Keratinocyte (primary cell): ENCODE measurements around the gene TLCD3B. TPM values are rescaled to one million over a fixed set of nuclear protein-coding genes. Genes with fewer than 3 reads are reported as not detected.

ENCODE experiments used
- DNase-seq: peaks from one replicate; pipeline ENCODE4 v3.0.0-alpha.2; 2011; ENCODE audit warnings: low read depth, missing footprints, low spot score
- FAIRE-seq: peaks from 2 replicates; lab custom pipeline; 2011; peaks lifted over from hg19 to GRCh38; lab: Jason Lieb, UNC
- H2AFZ ChIP-seq: 2 replicates; pipeline ENCODE4 v1.6.0; 2012; ENCODE audit warnings: low read length, control low read depth, inconsistent platforms; ENCODE audit not compliant: control insufficient read depth
- H3K27ac ChIP-seq: 2 replicates; pipeline ENCODE4 v1.5.1; 2011; ENCODE audit warnings: low read length; ENCODE audit not compliant: control insufficient read depth, insufficient read depth
- H3K27me3 ChIP-seq: 3 replicates; pipeline ENCODE4 v1.6.0; 2011; ENCODE audit warnings: low read length; ENCODE audit not compliant: control insufficient read depth, insufficient read depth; ENCODE audit errors: extremely low read depth
- H3K36me3 ChIP-seq, 2 experiments: 2 replicates in 1 of 2; 3 replicates in 1 of 2; pipeline ENCODE4 v1.5.1; 2011; ENCODE audit warnings: low read length in 2 of 2, mild to moderate bottlenecking in 1 of 2; ENCODE audit not compliant: control insufficient read depth in 2 of 2, insufficient read depth in 2 of 2; ENCODE audit errors: extremely low read depth in 1 of 2
- H3K4me1 ChIP-seq: 3 replicates; pipeline ENCODE4 v1.5.1; 2011; ENCODE audit warnings: low read length; ENCODE audit not compliant: control insufficient read depth, insufficient read depth; ENCODE audit errors: extremely low read depth
- H3K4me2 ChIP-seq: 3 replicates; pipeline ENCODE4 v1.6.0; 2011; ENCODE audit warnings: low read depth, low read length; ENCODE audit not compliant: control insufficient read depth, insufficient read depth; ENCODE audit errors: extremely low read depth
- H3K4me3 ChIP-seq, 3 experiments: fragments of 200-600 bp in 1 of 3; sonication (generic) in 1 of 3; 2 replicates in 2 of 3; 3 replicates in 1 of 3; pipeline ENCODE4 v1.5.1; 2011 to 2016; ENCODE audit warnings: low read length in 3 of 3, mild to moderate bottlenecking in 3 of 3, control low read depth in 2 of 3, inconsistent platforms in 1 of 3, low read depth in 1 of 3, mixed read lengths in 1 of 3, mixed run types in 1 of 3, moderate library complexity in 1 of 3; ENCODE audit not compliant: control insufficient read depth in 2 of 3, insufficient read depth in 2 of 3; ENCODE audit errors: extremely low read depth in 1 of 3
- H3K79me2 ChIP-seq: 2 replicates; pipeline ENCODE4 v1.6.0; 2012; ENCODE audit warnings: low read length; ENCODE audit not compliant: control insufficient read depth, insufficient read depth
- H3K9ac ChIP-seq: 3 replicates; pipeline ENCODE4 v1.6.0; 2011; ENCODE audit warnings: low read length; ENCODE audit not compliant: control insufficient read depth, insufficient read depth; ENCODE audit errors: extremely low read depth
- H3K9me1 ChIP-seq: 3 replicates; pipeline ENCODE4 v1.6.0; 2011; ENCODE audit warnings: low read length; ENCODE audit not compliant: control insufficient read depth, insufficient read depth; ENCODE audit errors: extremely low read depth
- H3K9me3 ChIP-seq: 2 replicates; pipeline ENCODE4 v1.5.1; 2012; ENCODE audit warnings: low read depth, low read length; ENCODE audit not compliant: control insufficient read depth
- H4K20me1 ChIP-seq: 3 replicates; pipeline ENCODE4 v1.6.0; 2011; ENCODE audit warnings: low read length; ENCODE audit not compliant: control insufficient read depth, insufficient read depth; ENCODE audit errors: extremely low read depth
- EZH2 ChIP-seq: IDR thresholded peaks from one replicate; pipeline ENCODE4 v1.6.1; 2012; ENCODE audit warnings: inconsistent platforms, mild to moderate bottlenecking, low read length, moderate library complexity
- dilution Hi-C: fragments of 300-500 bp; cut with MboI; formaldehyde crosslinking; loops from one replicate; pipeline ENCODE4 v1.7.0; 2020; ENCODE audit warnings: low sequenced_read_pairs; ENCODE audit not compliant: extremely low pct_ligation_motif_present
- polyA plus RNA-seq, 5 experiments: library from polyadenylated mRNA; depleted of rRNA in 3 of 5; stranded (reverse) in 3 of 5; stranded (forward) in 1 of 5; unstranded in 1 of 5; fragments of >200 nt; gene quantifications; 1 replicate in 1 of 5; 2 replicates in 3 of 5; 3 replicates in 1 of 5; pipeline versions ENCODE4 v1.2.1 to v1.2.3, GENCODE V29; 2011 to 2012; ENCODE audit warnings: missing spikeins in 2 of 5, low read depth in 1 of 5, low replicate concordance in 1 of 5
- TF ChIP-seq, protein P1 (sequence below), 3 experiments: IDR thresholded peaks in 1 of 3; conservative IDR thresholded peaks in 1 of 3; optimal IDR thresholded peaks in 1 of 3; 2 replicates in 2 of 3; 3 replicates in 1 of 3; pipeline versions ENCODE3 to v1.5.1; 2011; ENCODE audit warnings: low read length in 3 of 3, mild to moderate bottlenecking in 3 of 3, moderate library complexity in 2 of 3, control low read depth in 1 of 3, inconsistent platforms in 1 of 3; ENCODE audit not compliant: insufficient read depth in 2 of 3; ENCODE audit errors: extremely low read depth in 1 of 3

TLCD3B gene
- polyA plus RNA-seq, 1 donor (not counting 4 experiments of a cell fraction or from before 2014, with no cell fraction given): not detected

DNA sequence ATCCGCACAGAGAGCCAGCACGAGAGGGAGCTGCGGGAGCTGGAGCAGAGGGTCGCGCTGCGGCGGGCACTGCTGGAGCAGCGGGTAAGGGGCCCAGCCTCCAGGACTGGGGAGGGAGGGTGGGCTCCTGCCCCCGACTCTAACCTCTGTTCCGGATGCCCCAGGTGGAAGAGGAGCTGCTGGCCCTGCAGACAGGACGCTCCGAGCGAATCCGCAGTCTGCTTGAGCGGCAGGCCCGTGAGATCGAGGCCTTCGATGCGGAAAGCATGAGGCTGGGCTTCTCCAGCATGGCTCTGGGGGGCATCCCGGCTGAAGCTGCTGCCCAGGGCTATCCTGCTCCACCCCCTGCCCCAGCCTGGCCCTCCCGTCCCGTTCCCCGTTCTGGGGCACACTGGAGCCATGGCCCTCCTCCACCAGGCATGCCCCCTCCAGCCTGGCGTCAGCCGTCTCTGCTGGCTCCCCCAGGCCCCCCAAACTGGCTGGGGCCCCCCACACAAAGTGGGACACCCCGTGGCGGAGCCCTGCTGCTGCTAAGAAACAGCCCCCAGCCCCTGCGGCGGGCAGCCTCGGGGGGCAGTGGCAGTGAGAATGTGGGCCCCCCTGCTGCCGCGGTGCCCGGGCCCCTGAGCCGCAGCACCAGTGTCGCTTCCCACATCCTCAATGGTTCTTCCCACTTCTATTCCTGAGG, 40.0 kb downstream of the TLCD3B start:
- no peaks in the 10 kb centered on the region for H3K9me1 ChIP-seq
- no peak for DNase-seq
- dilution Hi-C loops: no loop called here
- no peaks in the 10 kb centered on the region for H3K27me3 ChIP-seq
- FAIRE-seq: no peak
- no peak overlapping the region for H2AFZ ChIP-seq
- no peaks in the 10 kb centered on the region for H3K79me2 ChIP-seq
- H3K27ac ChIP-seq: no peak overlapping the region
- H4K20me1 ChIP-seq: no peaks in the 10 kb centered on the region
- no peak for TF ChIP-seq EZH2
- TF ChIP-seq, protein P1, sequence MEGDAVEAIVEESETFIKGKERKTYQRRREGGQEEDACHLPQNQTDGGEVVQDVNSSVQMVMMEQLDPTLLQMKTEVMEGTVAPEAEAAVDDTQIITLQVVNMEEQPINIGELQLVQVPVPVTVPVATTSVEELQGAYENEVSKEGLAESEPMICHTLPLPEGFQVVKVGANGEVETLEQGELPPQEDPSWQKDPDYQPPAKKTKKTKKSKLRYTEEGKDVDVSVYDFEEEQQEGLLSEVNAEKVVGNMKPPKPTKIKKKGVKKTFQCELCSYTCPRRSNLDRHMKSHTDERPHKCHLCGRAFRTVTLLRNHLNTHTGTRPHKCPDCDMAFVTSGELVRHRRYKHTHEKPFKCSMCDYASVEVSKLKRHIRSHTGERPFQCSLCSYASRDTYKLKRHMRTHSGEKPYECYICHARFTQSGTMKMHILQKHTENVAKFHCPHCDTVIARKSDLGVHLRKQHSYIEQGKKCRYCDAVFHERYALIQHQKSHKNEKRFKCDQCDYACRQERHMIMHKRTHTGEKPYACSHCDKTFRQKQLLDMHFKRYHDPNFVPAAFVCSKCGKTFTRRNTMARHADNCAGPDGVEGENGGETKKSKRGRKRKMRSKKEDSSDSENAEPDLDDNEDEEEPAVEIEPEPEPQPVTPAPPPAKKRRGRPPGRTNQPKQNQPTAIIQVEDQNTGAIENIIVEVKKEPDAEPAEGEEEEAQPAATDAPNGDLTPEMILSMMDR (optimal IDR thresholded peaks at IDR 0.05 in 1 of 3, IDR thresholded peaks at IDR 0.05 in 1 of 3, conservative IDR thresholded peaks at IDR 0.05 in 1 of 3; ENCODE audit: extremely low read depth in 1 of 3, insufficient read depth in 2 of 3, low read length in 3 of 3): no peak
- H3K9me3 ChIP-seq: no peaks in the 10 kb centered on the region
- no peak overlapping the region for H3K4me3 ChIP-seq
- peaks cover 35 to 55% of the 10 kb centered on the region in 2 experiments for H3K36me3 ChIP-seq
- no peak overlapping the region for H3K4me2 ChIP-seq
- peaks cover 18% of the 10 kb centered on the region for H3K4me1 ChIP-seq
- H3K9ac ChIP-seq: no peak overlapping the region

DNA sequence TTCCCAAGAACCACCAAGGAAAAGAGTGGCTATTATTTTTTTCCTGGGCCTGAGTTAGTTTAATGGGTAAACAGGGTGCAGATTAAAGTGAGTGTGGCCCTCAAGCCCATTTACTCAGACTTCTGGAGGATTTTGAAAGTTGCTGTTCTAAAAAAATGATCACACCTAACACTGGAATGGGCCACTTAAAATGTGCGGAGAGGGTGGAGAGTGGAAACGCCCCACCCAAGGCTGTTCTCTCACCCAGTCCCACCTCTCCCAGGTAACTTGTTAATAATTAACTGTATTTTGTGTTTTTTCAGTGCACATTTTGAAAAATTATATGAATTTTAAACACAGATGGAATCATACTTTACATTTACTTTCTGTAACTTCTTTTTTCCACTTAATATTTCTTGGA, 41.0 kb downstream of the TLCD3B start:
- Histone ChIP-seq H3K4me3 (no peak overlapping the region), H3K4me2 (no peak overlapping the region), H2AFZ (no peak overlapping the region), H3K9me3 (no peaks in the 10 kb centered on the region), H3K36me3 (peaks cover 44 to 60% of the 10 kb centered on the region in 2 experiments), H3K9ac (no peak overlapping the region), H3K79me2 (no peaks in the 10 kb centered on the region), H3K27ac (no peak overlapping the region), H3K9me1 (no peaks in the 10 kb centered on the region), H3K27me3 (no peaks in the 10 kb centered on the region), H3K4me1 (peaks cover 14% of the 10 kb centered on the region), H4K20me1 (no peaks in the 10 kb centered on the region)
- dilution Hi-C loops: no loop called here
- no peak for TF ChIP-seq EZH2
- TF ChIP-seq, protein P1 (optimal IDR thresholded peaks at IDR 0.05 in 1 of 3, IDR thresholded peaks at IDR 0.05 in 1 of 3, conservative IDR thresholded peaks at IDR 0.05 in 1 of 3; ENCODE audit: extremely low read depth in 1 of 3, insufficient read depth in 2 of 3, low read length in 3 of 3): no peak
- FAIRE-seq (no peak), DNase-seq (no peak)
